Astrocyte of the cerebellum (primary cell): ENCODE results near the gene LRIF1.

ENCODE experiments used
- DNase-seq: peaks from one replicate; pipeline ENCODE4 v3.0.0-alpha.2; 2011; ENCODE audit warnings: low read depth
- H3K4me3 ChIP-seq: 2 replicates; pipeline ENCODE4 v1.5.1; 2011; ENCODE audit warnings: mild to moderate bottlenecking, low read depth, low read length, moderate library complexity
- in situ Hi-C: cut with HindIII; loops from 2 replicates; pipeline ENCODE4 v1.10.0; 2017; ENCODE audit warnings: low sequenced_read_pairs
- TF ChIP-seq, protein P1 (sequence below): IDR thresholded peaks from 2 replicates; pipeline ENCODE4 v1.5.1; 2012; ENCODE audit warnings: low read length, low read depth, moderate library complexity, mild to moderate bottlenecking; ENCODE audit errors: missing control alignments

LRIF1 gene

DNA sequence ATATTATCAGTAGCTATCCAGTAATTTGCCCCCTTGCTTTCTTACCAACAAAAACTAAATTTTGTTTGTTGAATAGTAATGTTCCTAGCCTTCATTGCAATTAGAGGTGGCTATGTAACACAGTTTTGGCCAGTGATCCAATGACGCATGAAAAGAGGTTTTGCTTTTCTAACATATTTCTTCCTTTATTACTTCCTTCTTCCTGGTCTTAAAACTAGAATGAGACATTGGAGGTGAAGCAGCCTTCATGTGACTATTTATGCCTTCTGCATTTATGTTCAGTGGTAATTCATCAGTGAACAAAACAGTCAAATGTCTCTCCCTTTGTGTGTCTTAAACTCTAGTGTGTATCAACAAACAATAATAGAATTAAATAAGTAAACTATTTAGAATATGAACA, 35.5 kb downstream of the LRIF1 start:
- in situ Hi-C loops: no loop called here
- DNase-seq: no peak
- TF ChIP-seq, protein P1, sequence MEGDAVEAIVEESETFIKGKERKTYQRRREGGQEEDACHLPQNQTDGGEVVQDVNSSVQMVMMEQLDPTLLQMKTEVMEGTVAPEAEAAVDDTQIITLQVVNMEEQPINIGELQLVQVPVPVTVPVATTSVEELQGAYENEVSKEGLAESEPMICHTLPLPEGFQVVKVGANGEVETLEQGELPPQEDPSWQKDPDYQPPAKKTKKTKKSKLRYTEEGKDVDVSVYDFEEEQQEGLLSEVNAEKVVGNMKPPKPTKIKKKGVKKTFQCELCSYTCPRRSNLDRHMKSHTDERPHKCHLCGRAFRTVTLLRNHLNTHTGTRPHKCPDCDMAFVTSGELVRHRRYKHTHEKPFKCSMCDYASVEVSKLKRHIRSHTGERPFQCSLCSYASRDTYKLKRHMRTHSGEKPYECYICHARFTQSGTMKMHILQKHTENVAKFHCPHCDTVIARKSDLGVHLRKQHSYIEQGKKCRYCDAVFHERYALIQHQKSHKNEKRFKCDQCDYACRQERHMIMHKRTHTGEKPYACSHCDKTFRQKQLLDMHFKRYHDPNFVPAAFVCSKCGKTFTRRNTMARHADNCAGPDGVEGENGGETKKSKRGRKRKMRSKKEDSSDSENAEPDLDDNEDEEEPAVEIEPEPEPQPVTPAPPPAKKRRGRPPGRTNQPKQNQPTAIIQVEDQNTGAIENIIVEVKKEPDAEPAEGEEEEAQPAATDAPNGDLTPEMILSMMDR: no peak
- H3K4me3 ChIP-seq: no peak overlapping the region

DNA sequence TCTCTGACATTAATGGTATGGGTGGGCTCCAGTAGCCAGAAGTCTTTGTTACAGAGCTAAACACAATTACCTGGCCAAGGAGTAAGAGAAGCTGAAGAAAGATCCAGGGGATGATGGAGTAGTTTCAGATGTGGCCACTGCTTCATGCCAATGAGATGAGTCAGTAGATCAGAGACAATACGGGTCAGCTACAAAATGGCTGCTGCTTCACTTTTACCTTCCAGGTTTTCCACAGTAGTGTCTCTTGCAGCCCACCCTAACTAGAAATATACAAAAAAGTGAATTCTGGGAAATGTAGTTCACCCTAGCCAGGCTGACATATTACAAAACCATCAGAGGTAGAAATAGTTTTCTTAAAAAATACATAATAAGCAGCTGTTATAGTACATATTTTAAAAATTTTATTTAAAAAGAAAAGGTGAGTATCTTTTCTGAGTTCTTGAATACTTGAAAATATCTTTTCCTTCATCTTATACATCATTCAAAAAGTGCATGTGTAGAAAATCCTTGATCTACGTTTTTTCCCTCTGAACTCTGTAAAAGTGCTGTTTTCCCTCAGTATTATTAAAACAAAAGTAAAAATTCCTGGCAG, 36.1 kb downstream of the LRIF1 start:
- DNase-seq: no peak
- in situ Hi-C loops: no loop called here
- TF ChIP-seq, protein P1: no peak
- no peak overlapping the region for H3K4me3 ChIP-seq

DNA sequence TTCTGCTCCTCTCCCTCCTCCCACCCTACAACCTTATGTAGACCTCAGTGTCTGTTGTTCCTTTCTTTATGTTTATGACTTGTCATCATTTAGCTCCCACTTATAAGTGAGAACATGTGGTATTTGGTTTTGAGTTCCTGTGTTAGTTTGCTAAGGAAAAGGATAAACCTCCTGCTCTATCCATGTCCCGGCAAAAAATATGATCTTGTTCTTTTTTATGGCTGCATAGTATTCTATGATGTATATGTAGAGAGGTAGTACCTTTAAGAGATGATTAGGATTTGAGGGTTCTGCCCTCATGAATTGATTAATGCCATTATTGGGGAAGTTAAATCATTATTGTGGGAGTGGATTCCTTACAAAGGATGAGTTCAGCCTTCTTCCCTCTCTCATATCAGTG, 41.8 kb downstream of the LRIF1 start:
- H3K4me3 ChIP-seq: no peak overlapping the region
- in situ Hi-C loops: no loop called here
- no peak for DNase-seq
- TF ChIP-seq, protein P1: no peak

DNA sequence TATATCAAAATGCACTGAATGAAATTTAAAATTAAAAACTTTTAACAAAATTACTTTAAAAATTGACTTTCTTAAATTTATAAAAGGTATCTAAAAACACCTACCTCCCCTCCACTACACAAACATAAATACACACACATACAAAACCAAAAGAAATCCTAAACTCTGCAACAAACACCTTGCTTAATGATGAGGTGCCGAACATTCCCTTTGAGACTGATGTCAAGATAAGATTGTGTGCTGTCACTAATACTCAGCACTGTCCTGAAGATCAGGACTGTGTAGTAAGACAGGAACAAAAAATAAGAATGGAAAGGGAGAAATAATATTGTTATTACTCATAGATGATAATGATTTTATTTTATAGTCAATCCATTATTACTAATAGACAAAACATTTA, 45.7 kb downstream of the LRIF1 start:
- DNase-seq: no peak
- in situ Hi-C loops: no loop called here
- TF ChIP-seq, protein P1: no peak
- no peak overlapping the region for H3K4me3 ChIP-seq

DNA sequence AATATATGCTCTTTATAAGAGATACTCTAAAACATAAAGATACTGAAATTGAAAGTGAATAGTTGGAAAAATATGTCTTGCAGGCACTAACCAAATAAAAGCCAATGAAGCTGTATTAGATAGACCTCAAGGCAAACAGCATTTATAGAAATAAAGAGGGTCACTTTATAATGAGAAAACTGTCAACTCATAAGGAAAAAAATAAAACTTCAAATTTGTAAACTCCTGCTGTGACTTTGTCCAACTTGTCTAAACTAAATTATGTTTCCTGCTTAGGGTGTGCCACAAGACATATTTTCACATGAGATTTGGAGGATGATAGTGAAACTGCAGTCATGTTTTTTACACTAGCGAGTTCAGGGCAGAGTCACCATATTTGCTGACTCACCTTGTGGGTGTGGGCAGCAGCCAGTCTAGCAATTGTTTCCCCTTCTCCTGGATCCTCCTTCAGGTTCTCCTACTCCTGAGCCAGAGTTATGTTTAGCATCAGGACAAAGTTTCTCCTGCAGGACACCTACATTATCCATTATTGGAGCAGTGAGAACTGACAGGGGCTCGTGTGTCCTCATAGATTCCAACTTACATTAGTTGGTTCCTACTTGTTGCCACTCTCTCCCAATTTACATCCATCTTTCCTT, 46.9 kb downstream of the LRIF1 start:
- TF ChIP-seq, protein P1: no peak
- no peak overlapping the region for H3K4me3 ChIP-seq
- DNase-seq: no peak
- in situ Hi-C loops: no loop called here

DNA sequence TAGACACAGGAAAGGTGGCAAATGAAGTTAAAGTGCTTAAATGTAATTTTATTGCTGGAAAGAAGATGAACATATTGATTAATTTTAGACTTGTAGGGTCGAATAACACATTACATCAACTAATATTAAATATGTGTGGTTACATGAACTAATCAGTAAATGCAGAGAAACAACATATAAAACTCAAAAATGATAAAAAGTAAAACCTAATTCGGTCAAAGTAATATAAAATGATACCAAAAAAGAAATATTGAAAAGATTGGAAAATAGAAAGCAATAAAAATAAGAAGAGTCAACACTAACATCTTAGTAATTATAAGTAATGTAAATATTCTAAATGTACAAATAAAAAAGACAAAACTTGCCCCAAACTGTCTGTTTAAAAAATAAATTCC, 47.5 kb downstream of the LRIF1 start:
- in situ Hi-C loops: no loop called here
- DNase-seq: no peak
- H3K4me3 ChIP-seq: no peak overlapping the region
- TF ChIP-seq, protein P1: no peak
